B cell (primary cell): ENCODE results near the gene EP300.

ENCODE experiments used
- CTCF ChIP-seq: fragments of 200-600 bp; IDR thresholded peaks from one replicate; pipeline ENCODE4 v1.8.0; 2022; ENCODE audit warnings: antibody characterized with exemption, mild to moderate bottlenecking
- EZH2 ChIP-seq: IDR thresholded peaks from 2 replicates; pipeline ENCODE4 v1.6.1; 2012; ENCODE audit warnings: borderline replicate concordance, low read depth, mild to moderate bottlenecking, moderate library complexity, low read length; ENCODE audit not compliant: insufficient read depth, poor library complexity, severe bottlenecking

- TF ChIP-seq CTCF = no peak
- no peak for TF ChIP-seq EZH2
These were observed 89.2 kb downstream of the EP300 start for GRCh38 chr22:41181349-41182241.
